OCI-LY1 (cell line): Measurements from ENCODE around the gene TSEN2.

ENCODE experiments used
- CTCF ChIP-seq: fragments of 200-600 bp; sonication (generic), shearing (Covaris generic); IDR thresholded peaks from 2 replicates; pipeline ENCODE4 v1.5.1; 2017; ENCODE audit warnings: mild to moderate bottlenecking, antibody characterized with exemption, low read length, moderate library complexity, mixed read lengths
- EZH2 ChIP-seq: fragments of 200-600 bp; sonication (generic), shearing (Covaris generic); IDR thresholded peaks from 2 replicates; pipeline ENCODE4 v1.8.0; 2017; ENCODE audit warnings: borderline replicate concordance, mixed run types, mild to moderate bottlenecking, antibody characterized with exemption, low read length, moderate library complexity, mixed read lengths

GRCh38 chr3:12468757-12469156 is 15.5 kb upstream of the TSEN2 start:
- TF ChIP-seq CTCF = no peak
- no peak for TF ChIP-seq EZH2
